GM15510 (cell line): ENCODE measurements around the gene STAG3.
A peak's percentile ranks its signal among the peaks of the same experiment; 100 is the strongest.

ENCODE experiments used
- POLR2A ChIP-seq: IDR thresholded peaks from 3 replicates; pipeline ENCODE4 v1.6.1; 2011; ENCODE audit warnings: borderline replicate concordance; ENCODE audit not compliant: insufficient read length; ENCODE audit errors: extremely low read depth

STAG3 gene

GRCh38 chr7:100190048-100190711, 12.5 kb downstream of the STAG3 start:
- TF ChIP-seq POLR2A = no peak

- no peak for TF ChIP-seq POLR2A
These were observed 14.1 kb downstream of the STAG3 start for GRCh38 chr7:100191775-100192174.

- TF ChIP-seq POLR2A = no peak
These were observed 15.3 kb downstream of the STAG3 start for GRCh38 chr7:100192969-100193368.

- TF ChIP-seq POLR2A = no peak
These were observed 17.5 kb downstream of the STAG3 start for GRCh38 chr7:100195222-100195621.

- no peak for TF ChIP-seq POLR2A
These were observed 20.5 kb downstream of the STAG3 start for GRCh38 chr7:100198266-100198665.

GRCh38 chr7:100200693-100201092, 23.0 kb downstream of the STAG3 start:
- no peak for TF ChIP-seq POLR2A

- no peak for TF ChIP-seq POLR2A
These were observed 26.7 kb downstream of the STAG3 start for GRCh38 chr7:100204454-100204853.

- no peak for TF ChIP-seq POLR2A
These were observed 31.2 kb downstream of the STAG3 start for GRCh38 chr7:100208911-100209408.

GRCh38 chr7:100209493-100209892, 31.8 kb downstream of the STAG3 start:
- no peak for TF ChIP-seq POLR2A

- TF ChIP-seq POLR2A = no peak
These were observed 33.1 kb downstream of the STAG3 start for GRCh38 chr7:100210805-100211204.

- peak; percentile 28 for TF ChIP-seq POLR2A
These were observed 33.6 kb downstream of the STAG3 start for GRCh38 chr7:100211342-100211780.

- no peak for TF ChIP-seq POLR2A
These were observed 35.0 kb downstream of the STAG3 start for GRCh38 chr7:100212631-100213286.

- no peak for TF ChIP-seq POLR2A
These were observed 36.0 kb downstream of the STAG3 start for GRCh38 chr7:100213672-100214071.

GRCh38 chr7:100215895-100216294, 38.2 kb downstream of the STAG3 start:
- no peak for TF ChIP-seq POLR2A

GRCh38 chr7:100219271-100219737, 41.6 kb downstream of the STAG3 start:
- peak; percentile 21 for TF ChIP-seq POLR2A
